ENCODE data around the gene CACUL1. TPM values are rescaled to one million over a fixed set of nuclear protein-coding genes. Genes with fewer than 3 reads are reported as not detected.

Gene CACUL1
- total and polyA plus RNA-seq, 9 of the 15 experiments (the other 6 are each of a cell fraction or from before 2014, with no cell fraction given): 4.5 to 17.1 (median 13.5) TPM

- Histone ChIP-seq H3K27me3 (ENCODE audit: control insufficient read depth in 2 of 2, insufficient read depth in 2 of 2, low read length in 2 of 2) (no peaks in the 10 kb centered on the region), H3K79me2 (ENCODE audit: control insufficient read depth, insufficient read depth, low read length) (no peaks in the 10 kb centered on the region), H3K9ac (ENCODE audit: insufficient read depth in 1 of 2, low read depth in 2 of 2, low read length in 2 of 2) (no peak overlapping the region), H4K20me1 (replicated peaks; ENCODE audit: control insufficient read depth, insufficient read depth, low read length) (no peaks in the 10 kb centered on the region), H3K4me1 (replicated peaks in 1 of 2; ENCODE audit: control insufficient read depth in 2 of 2, insufficient read depth in 2 of 2, low read length in 2 of 2) (peaks cover 0 to 3% of the 10 kb centered on the region in 2 experiments; a peak in 2 of 5 replicates), H3K4me2 (ENCODE audit: insufficient read depth, low read length) (no peak overlapping the region), H3K4me3 (no peak overlapping the region), H3K9me3 (replicated peaks; ENCODE audit: control insufficient read depth, insufficient read depth, low read depth, low read length) (no peaks in the 10 kb centered on the region), H3K36me3 (ENCODE audit: control insufficient read depth, insufficient read depth, low read length) (no peaks in the 10 kb centered on the region), H2AFZ (ENCODE audit: low read depth, low read length) (no peak overlapping the region), H3K27ac (ENCODE audit: extremely low read depth, low read depth, low read length) (no peak overlapping the region), H3K9me1 (ENCODE audit: control insufficient read depth, insufficient read depth, low read length) (no peaks in the 10 kb centered on the region)
- no peak for TF ChIP-seq ATF6 (CRISPR knock-in tag; IDR thresholded peaks at IDR 0.05)
- no peak for TF ChIP-seq ZNF311 (CRISPR knock-in tag; IDR thresholded peaks at IDR 0.05)
- DNase-seq (ENCODE audit: extremely low read depth in 1 of 4, low spot score in 3 of 4) (no peak), ATAC-seq (no peak), FAIRE-seq (no peak)
- ChIA-PET POLR2A (no interaction called here), CTCF (ENCODE audit: low intra/inter-chr PET ratio) (no interaction called here)
- intact Hi-C loops (cut with micrococcal nuclease): no loop called here
- in situ Hi-C loops (cut with MboI): no loop called here
- WGBS (ENCODE audit: insufficient coverage, low coverage, missing lambda C conversion rate): 21% methylated on average over 4 of the region's 4 CpGs
- BruUV-seq (replicated peaks): no TSS peak
Observed at GRCh38 chr10:118666350-118666749, 88.4 kb downstream of the CACUL1 start.

GRCh38 chr10:118664321-118664720, 90.4 kb downstream of the CACUL1 start:
- Histone ChIP-seq H3K27ac (ENCODE audit: extremely low read depth, low read depth, low read length) (no peak overlapping the region), H3K9me3 (replicated peaks; ENCODE audit: control insufficient read depth, insufficient read depth, low read depth, low read length) (no peaks in the 10 kb centered on the region), H3K4me3 (no peak overlapping the region), H3K36me3 (ENCODE audit: control insufficient read depth, insufficient read depth, low read length) (no peaks in the 10 kb centered on the region), H3K4me1 (replicated peaks in 1 of 2; ENCODE audit: control insufficient read depth in 2 of 2, insufficient read depth in 2 of 2, low read length in 2 of 2) (no peaks in the 10 kb centered on the region; a peak in 1 of 5 replicates), H3K4me2 (ENCODE audit: insufficient read depth, low read length) (no peak overlapping the region), H3K9me1 (ENCODE audit: control insufficient read depth, insufficient read depth, low read length) (no peaks in the 10 kb centered on the region), H3K79me2 (ENCODE audit: control insufficient read depth, insufficient read depth, low read length) (no peaks in the 10 kb centered on the region), H3K9ac (ENCODE audit: insufficient read depth in 1 of 2, low read depth in 2 of 2, low read length in 2 of 2) (no peak overlapping the region), H2AFZ (ENCODE audit: low read depth, low read length) (no peak overlapping the region), H3K27me3 (ENCODE audit: control insufficient read depth in 2 of 2, insufficient read depth in 2 of 2, low read length in 2 of 2) (no peaks in the 10 kb centered on the region), H4K20me1 (replicated peaks; ENCODE audit: control insufficient read depth, insufficient read depth, low read length) (no peaks in the 10 kb centered on the region)
- no TSS peak for BruUV-seq (replicated peaks)
- in situ Hi-C loops (cut with MboI): no loop called here
- CTCF ChIA-PET (ENCODE audit: low intra/inter-chr PET ratio): no interaction called here
- POLR2A ChIA-PET: interaction anchor here (0.5 to 1.0 kb wide), 3 partner anchors 15 to 79 kb away, joined by 3 to 4 read pairs (median 3); no protein-coding TSS in a partner anchor
- 3% methylated on average over 4 of the region's 6 CpGs for WGBS (ENCODE audit: insufficient coverage, low coverage, missing lambda C conversion rate)
- intact Hi-C loops (cut with micrococcal nuclease): no loop called here
- DNase-seq (ENCODE audit: extremely low read depth in 1 of 4, low spot score in 3 of 4): no peak
- no peak for FAIRE-seq
- no peak for ATAC-seq
- TF ChIP-seq OTX1 (CRISPR knock-in tag; IDR thresholded peaks at IDR 0.05) (no peak), JUN (IDR thresholded peaks at IDR 0.05; ENCODE audit: borderline replicate concordance, low read depth, low read length) (no peak), JUN (CRISPR knock-in tag; IDR thresholded peaks at IDR 0.05; ENCODE audit: borderline replicate concordance) (no peak), ESRRB (CRISPR knock-in tag; IDR thresholded peaks at IDR 0.05; ENCODE audit: borderline replicate concordance) (no peak), E4F1 (CRISPR knock-in tag; IDR thresholded peaks at IDR 0.05; ENCODE audit: borderline replicate concordance) (no peak), NELFE (IDR thresholded peaks at IDR 0.05; ENCODE audit: insufficient read depth, insufficient read length) (no peak), ZFX (CRISPR knock-in tag; IDR thresholded peaks at IDR 0.05) (no peak), TBL1XR1 (IDR thresholded peaks at IDR 0.05; ENCODE audit: low read length in 2 of 2) (no peak), ARID2 (IDR thresholded peaks at IDR 0.05) (no peak), SNIP1 (IDR thresholded peaks at IDR 0.05; ENCODE audit: low read depth) (no peak)

All from K562 (cell line).